Brain microvascular endothelial cell (primary cell): ENCODE data around the gene TUBA4A.
"Not testable (repeated sequence)": the region's sequence is repeated elsewhere in the genome, so short reads cannot be mapped to it uniquely, and the experiment has no call there.

Source experiments
- DNase-seq: peaks from one replicate; pipeline ENCODE4 v3.0.0-alpha.2; 2020
- H3K27ac ChIP-seq: fragments of 250-450 bp; sonication (Bioruptor Pico); 2 replicates; pipeline ENCODE4 v1.5.1; 2020; ENCODE audit warnings: mild to moderate bottlenecking, moderate library complexity
- H3K27me3 ChIP-seq: fragments of 250-450 bp; sonication (Bioruptor Pico); replicated peaks from 2 replicates; pipeline ENCODE4 v1.5.1; 2020; ENCODE audit warnings: mild to moderate bottlenecking
- H3K36me3 ChIP-seq: fragments of 250-450 bp; sonication (Bioruptor Pico); replicated peaks from 2 replicates; pipeline ENCODE4 v1.5.1; 2020; ENCODE audit warnings: mild to moderate bottlenecking
- H3K4me3 ChIP-seq: 2 replicates; pipeline ENCODE4 v1.5.1; 2011; ENCODE audit warnings: low read depth, mild to moderate bottlenecking, control low read depth, low read length, moderate library complexity
- CTCF ChIP-seq: IDR thresholded peaks from 2 replicates; pipeline ENCODE4 v1.5.1; 2011; ENCODE audit warnings: low read depth, mild to moderate bottlenecking, moderate library complexity, low read length, control low read depth, inconsistent platforms; ENCODE audit errors: missing control alignments
- in situ Hi-C: cut with HindIII; loops from 2 replicates; pipeline ENCODE4 v1.10.0; 2017; ENCODE audit warnings: low sequenced_read_pairs, low pct_ligation_motif_present

Gene TUBA4A

GRCh38 chr2:219289195-219289536, 35.4 kb upstream of the TUBA4A start:
- no peak overlapping the region for H3K27ac ChIP-seq

GRCh38 chr2:219287580-219288265, 34.0 kb upstream of the TUBA4A start:
- no peak for TF ChIP-seq CTCF
- Histone ChIP-seq H3K4me3 (no peak overlapping the region), H3K27ac (no peak overlapping the region), H3K36me3 (peaks cover 5% of the 10 kb centered on the region), H3K27me3 (no peaks in the 10 kb centered on the region)
- in situ Hi-C loops = no loop called here
- no peak for DNase-seq

More at GRCh38 chr2:219289195-219289536, 35.4 kb upstream of the TUBA4A start:
- no peak for DNase-seq
- no peak for TF ChIP-seq CTCF
- Histone ChIP-seq H3K36me3 (peaks cover 5% of the 10 kb centered on the region), H3K4me3 (no peak overlapping the region), H3K27me3 (no peaks in the 10 kb centered on the region)
- in situ Hi-C loops = no loop called here

- H3K27ac ChIP-seq, H3K27me3 ChIP-seq, H3K36me3 ChIP-seq, H3K4me3 ChIP-seq, in situ Hi-C loops, DNase-seq: not testable (repeated sequence)
Observed at GRCh38 chr2:219287116-219287440, 33.4 kb upstream of the TUBA4A start.

- Histone ChIP-seq H3K4me3 (no peak overlapping the region), H3K27me3 (no peaks in the 10 kb centered on the region), H3K27ac (no peak overlapping the region), H3K36me3 (peaks cover 6% of the 10 kb centered on the region)
- in situ Hi-C loops = no loop called here
- no peak for DNase-seq
- TF ChIP-seq CTCF = no peak
Observed at GRCh38 chr2:219286436-219287115, 32.9 kb upstream of the TUBA4A start.

GRCh38 chr2:219285894-219286425, 32.2 kb upstream of the TUBA4A start:
- DNase-seq = peak; percentile 28
- Histone ChIP-seq H3K36me3 (peaks cover 6% of the 10 kb centered on the region), H3K27ac (no peak overlapping the region), H3K27me3 (no peaks in the 10 kb centered on the region), H3K4me3 (no peak overlapping the region)
- no peak for TF ChIP-seq CTCF
- in situ Hi-C loops = no loop called here

- no peak for TF ChIP-seq CTCF
- no peaks in the 10 kb centered on the region for H3K27me3 ChIP-seq
- in situ Hi-C loops = no loop called here
- no peak overlapping the region for H3K4me3 ChIP-seq
- no peak overlapping the region for H3K27ac ChIP-seq
- no peak for DNase-seq
- peaks cover 6% of the 10 kb centered on the region for H3K36me3 ChIP-seq
Observed at GRCh38 chr2:219285373-219285735, 31.6 kb upstream of the TUBA4A start.
